ENCODE measurements around the gene DSCAML1. TPM values are rescaled to one million over a fixed set of nuclear protein-coding genes. Genes with fewer than 3 reads are reported as not detected.

DSCAML1 gene
- total and polyA plus RNA-seq, 2 of the 8 experiments (the other 6 are each of a cell fraction or from before 2014, with no cell fraction given): 0.19 to 0.24 TPM

DNA sequence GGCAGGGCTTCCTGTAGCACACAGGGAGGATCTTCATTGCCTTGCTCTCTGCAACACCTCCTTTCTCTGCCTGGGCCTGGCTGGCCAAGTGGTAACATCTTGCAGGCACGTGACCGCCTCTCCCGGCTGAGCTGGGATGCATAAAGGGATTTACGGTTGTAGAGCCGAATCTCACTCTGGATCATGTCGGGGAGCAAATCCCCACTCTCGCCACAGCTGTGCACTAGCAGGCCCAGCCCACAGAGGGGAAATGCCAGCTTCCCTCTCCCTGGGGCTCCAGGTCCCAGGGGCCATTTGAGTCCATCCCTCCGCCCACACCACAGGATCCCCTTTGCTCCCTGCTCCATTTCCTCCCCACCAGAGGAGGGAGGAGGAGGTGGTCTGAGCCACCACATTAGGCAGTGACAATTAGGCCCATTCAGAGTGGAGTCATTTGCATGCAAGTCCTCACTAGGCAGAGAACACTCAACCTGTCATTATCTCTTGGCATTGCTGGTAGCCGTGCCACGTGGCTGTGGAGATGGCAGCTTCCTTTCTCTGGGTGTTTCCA is 196.7 kb downstream of the DSCAML1 start:
- TF ChIP-seq SRF (IDR thresholded peaks at IDR 0.05; ENCODE audit: low read depth, low read length): no peak
- TF ChIP-seq, protein P1, sequence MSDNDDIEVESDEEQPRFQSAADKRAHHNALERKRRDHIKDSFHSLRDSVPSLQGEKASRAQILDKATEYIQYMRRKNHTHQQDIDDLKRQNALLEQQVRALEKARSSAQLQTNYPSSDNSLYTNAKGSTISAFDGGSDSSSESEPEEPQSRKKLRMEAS (IDR thresholded peaks at IDR 0.05): 0 out of 2 replicates have a peak, but pooled peaks have one; percentile 28
- Histone ChIP-seq H2BK120ac (replicated peaks; ENCODE audit: low read depth, low read length) (no peak overlapping the region), H4K20me1 (replicated peaks in 1 of 2; ENCODE audit: control insufficient read depth in 1 of 2, insufficient read depth in 2 of 2, low read length in 2 of 2) (no peaks in the 10 kb centered on the region), H4K8ac (ENCODE audit: extremely low read depth, insufficient read depth, low read length) (peak overlapping the region; percentile 42; the same call in 1 of the 2 replicates), H3K36me3 (ENCODE audit: control insufficient read depth in 2 of 4, insufficient read depth in 4 of 4, low read length in 3 of 4) (no peaks in the 10 kb centered on the region), H3K23me2 (ENCODE audit: low read depth, low read length) (no peaks in the 10 kb centered on the region), H3K23ac (ENCODE audit: insufficient read length) (no peak overlapping the region), H2BK12ac (ENCODE audit: low read depth, low read length) (peak overlapping the region; percentile 82; the same call in 1 of the 2 replicates), H3K9me3 (ENCODE audit: insufficient read depth in 2 of 2, low read depth in 1 of 2, low read length in 1 of 2) (no peaks in the 10 kb centered on the region), H3K79me2 (ENCODE audit: control insufficient read depth in 1 of 2, insufficient read depth in 2 of 2, low read length in 2 of 2) (no peaks in the 10 kb centered on the region), H3K18ac (ENCODE audit: extremely low read depth, low read length) (peak overlapping the region; percentile 56; the same call in 1 of the 2 replicates), H2AFZ (ENCODE audit: low read length) (0 out of 2 replicates have a peak overlapping the region, but pooled peaks have one; percentile 23), H3K14ac (ENCODE audit: insufficient read length) (no peak overlapping the region), H3K9ac (replicated peaks in 1 of 4; ENCODE audit: extremely low read depth in 1 of 4, low read depth in 3 of 4, low read length in 3 of 4) (no peak overlapping the region), H2BK5ac (ENCODE audit: low read depth, low read length) (0 out of 2 replicates have a peak overlapping the region, but pooled peaks have one; percentile 55), H3K4me1 (replicated peaks in 1 of 4; ENCODE audit: control insufficient read depth in 3 of 4, insufficient read depth in 4 of 4, low read length in 3 of 4) (peaks cover 3 to 14% (median 9%) of the 10 kb centered on the region in 4 experiments), H3K27me3 (replicated peaks in 1 of 4; ENCODE audit: control insufficient read depth in 3 of 4, extremely low read depth in 1 of 4, insufficient read depth in 3 of 4, low read length in 3 of 4) (no peaks in the 10 kb centered on the region; a peak in 2 of 7 replicates), H3K27ac (ENCODE audit: low read depth, low read length) (no peak overlapping the region), H2BK15ac (ENCODE audit: low read length) (peak overlapping the region; percentile 9; the same call in 1 of the 2 replicates), H4K91ac (replicated peaks; ENCODE audit: insufficient read length, low read length) (peak overlapping the region; percentile 45), H3K4me2 (ENCODE audit: insufficient read depth in 1 of 2, low read depth in 2 of 2, low read length in 2 of 2) (0 out of 4 replicates have a peak overlapping the region, but pooled peaks of 1 of the 2 experiments have one; percentile 5), H2BK20ac (ENCODE audit: low read length) (peak overlapping the region; percentile 64; the same call in 1 of the 2 replicates), H3K56ac (replicated peaks; ENCODE audit: insufficient read length, low read depth, low read length) (no peak overlapping the region), H3K79me1 (ENCODE audit: low read depth, low read length) (no peaks in the 10 kb centered on the region), H3K4ac (replicated peaks; ENCODE audit: insufficient read length, low read depth, low read length) (no peak overlapping the region), H2AK5ac (ENCODE audit: low read depth, low read length) (0 out of 2 replicates have a peak overlapping the region, but pooled peaks have one; percentile 42), H3K4me3 (ENCODE audit: extremely low read depth in 1 of 4, insufficient read depth in 2 of 4, low read depth in 3 of 4, low read length in 4 of 4) (no peak overlapping the region), H4K5ac (ENCODE audit: insufficient read length, low read depth, low read length) (no peak overlapping the region)
- 75% methylated on average over 6 of the region's 10 CpGs; no CpG with 5 or more reads in 1 of the 2 experiments for WGBS, 2 experiments (ENCODE audit: extremely low coverage in 1 of 2, insufficient coverage in 1 of 2, insufficient read length in 1 of 2, insufficient replicate concordance in 2 of 2, low coverage in 1 of 2, low lambda C conversion rate in 2 of 2, missing lambda C conversion rate in 1 of 2)
- FAIRE-seq: no peak
- no peak for DNase-seq (ENCODE audit: low read depth in 1 of 2, low spot score in 2 of 2)
- ChIA-PET POLR2A (ENCODE audit: partially characterized antibody) (interaction anchor here (1.4 kb wide), 1 partner anchor 11 kb away, joined by 3 read pairs; no protein-coding TSS in a partner anchor), CTCF (ENCODE audit: partially characterized antibody) (interaction anchor here (0.9 to 3.2 kb wide), 8 partner anchors 10 to 217 kb away, joined by 3 to 15 read pairs (median 6); no protein-coding TSS in a partner anchor)

Data from H1 (cell line).